ENCODE results near the gene LAMA5. TPM values are rescaled to one million over a fixed set of nuclear protein-coding genes. Genes with fewer than 3 reads are reported as not detected.

LAMA5 gene
- total RNA-seq, 1 donor from 2014 or later, result 55.8 TPM

GRCh38 chr20:62287759-62288534, 79.2 kb downstream of the LAMA5 start:
- no peak for DNase-seq

- no peak for DNase-seq
Observed at GRCh38 chr20:62287129-62287528, 80.0 kb downstream of the LAMA5 start.

GRCh38 chr20:62286493-62287064, 80.5 kb downstream of the LAMA5 start:
- DNase-seq, result peak; percentile 40

GRCh38 chr20:62285722-62286121, 81.4 kb downstream of the LAMA5 start:
- DNase-seq, result peak; percentile 100

GRCh38 chr20:62285151-62285550, 82.0 kb downstream of the LAMA5 start:
- peak; percentile 51 for DNase-seq

- peak; percentile 23 for DNase-seq
Observed at GRCh38 chr20:62284448-62284847, 82.7 kb downstream of the LAMA5 start.

GRCh38 chr20:62282877-62283503, 84.1 kb downstream of the LAMA5 start:
- DNase-seq, result peak; percentile 20

- DNase-seq, result no peak
Observed at GRCh38 chr20:62282103-62282502, 85.0 kb downstream of the LAMA5 start.

GRCh38 chr20:62281161-62281933, 85.8 kb downstream of the LAMA5 start:
- DNase-seq, result no peak

- DNase-seq, result no peak
Observed at GRCh38 chr20:62280303-62280702, 86.8 kb downstream of the LAMA5 start.

GRCh38 chr20:62277253-62277652, 89.9 kb downstream of the LAMA5 start:
- DNase-seq, result no peak

- DNase-seq, result no peak
Observed at GRCh38 chr20:62276439-62276838, 90.7 kb downstream of the LAMA5 start.

GRCh38 chr20:62275219-62275618, 91.9 kb downstream of the LAMA5 start:
- no peak for DNase-seq

GRCh38 chr20:62274332-62274950, 92.7 kb downstream of the LAMA5 start:
- no peak for DNase-seq

GRCh38 chr20:62273416-62273815, 93.7 kb downstream of the LAMA5 start:
- DNase-seq, result no peak

GRCh38 chr20:62272200-62272599, 94.9 kb downstream of the LAMA5 start:
- no peak for DNase-seq

- DNase-seq, result no peak
Observed at GRCh38 chr20:62269871-62270270, 97.2 kb downstream of the LAMA5 start.

- DNase-seq, result no peak
Observed at GRCh38 chr20:62269378-62269777, 97.7 kb downstream of the LAMA5 start.

- DNase-seq, result no peak
Observed at GRCh38 chr20:62268228-62268900, 98.7 kb downstream of the LAMA5 start.

- DNase-seq, result no peak
Observed at GRCh38 chr20:62267543-62267942, 99.6 kb downstream of the LAMA5 start.

- DNase-seq, result no peak
Observed at GRCh38 chr20:62266851-62267250, 100.3 kb downstream of the LAMA5 start.

GRCh38 chr20:62266340-62266739, 100.8 kb downstream of the LAMA5 start:
- DNase-seq, result peak; percentile 23

Data from dermis blood vessel endothelial cell (primary cell).